NB4 (cell line): ENCODE measurements around the gene SOBP.

Experiments used
- POLR2A ChIP-seq: IDR thresholded peaks from 2 replicates; pipeline ENCODE4 v1.6.1; 2011; ENCODE audit warnings: mild to moderate bottlenecking; ENCODE audit not compliant: insufficient read length; ENCODE audit errors: extremely low read depth
- TF ChIP-seq, protein P1 (sequence below): IDR thresholded peaks from one replicate; pipeline ENCODE4 v1.5.1; 2012; ENCODE audit warnings: low read depth, low read length
- TF ChIP-seq, protein P2 (sequence below): IDR thresholded peaks from 2 replicates; pipeline ENCODE4 v1.6.1; 2011; ENCODE audit warnings: low read depth, low read length

DNA sequence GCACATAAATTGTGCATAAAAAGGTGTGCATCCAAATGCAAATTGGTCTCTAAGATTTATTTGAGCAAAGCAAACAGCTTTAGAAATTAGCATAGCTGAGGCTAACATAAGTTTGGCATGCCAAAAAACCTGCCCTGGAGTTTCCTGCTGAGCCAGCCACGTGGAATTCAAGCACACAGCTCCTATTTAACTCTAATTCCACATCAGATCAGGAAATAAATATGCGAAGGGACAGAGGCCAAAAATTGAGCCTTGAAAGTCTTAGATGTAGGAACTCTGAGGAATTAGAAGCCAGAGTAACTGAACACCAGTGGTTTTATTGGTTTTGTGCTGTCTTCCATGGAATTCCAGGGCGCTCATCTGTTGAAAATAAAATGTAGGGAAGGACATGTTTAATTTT lies 19.6 kb downstream of the SOBP start:
- TF ChIP-seq, protein P1, sequence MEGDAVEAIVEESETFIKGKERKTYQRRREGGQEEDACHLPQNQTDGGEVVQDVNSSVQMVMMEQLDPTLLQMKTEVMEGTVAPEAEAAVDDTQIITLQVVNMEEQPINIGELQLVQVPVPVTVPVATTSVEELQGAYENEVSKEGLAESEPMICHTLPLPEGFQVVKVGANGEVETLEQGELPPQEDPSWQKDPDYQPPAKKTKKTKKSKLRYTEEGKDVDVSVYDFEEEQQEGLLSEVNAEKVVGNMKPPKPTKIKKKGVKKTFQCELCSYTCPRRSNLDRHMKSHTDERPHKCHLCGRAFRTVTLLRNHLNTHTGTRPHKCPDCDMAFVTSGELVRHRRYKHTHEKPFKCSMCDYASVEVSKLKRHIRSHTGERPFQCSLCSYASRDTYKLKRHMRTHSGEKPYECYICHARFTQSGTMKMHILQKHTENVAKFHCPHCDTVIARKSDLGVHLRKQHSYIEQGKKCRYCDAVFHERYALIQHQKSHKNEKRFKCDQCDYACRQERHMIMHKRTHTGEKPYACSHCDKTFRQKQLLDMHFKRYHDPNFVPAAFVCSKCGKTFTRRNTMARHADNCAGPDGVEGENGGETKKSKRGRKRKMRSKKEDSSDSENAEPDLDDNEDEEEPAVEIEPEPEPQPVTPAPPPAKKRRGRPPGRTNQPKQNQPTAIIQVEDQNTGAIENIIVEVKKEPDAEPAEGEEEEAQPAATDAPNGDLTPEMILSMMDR = no peak
- no peak for TF ChIP-seq POLR2A
- TF ChIP-seq, protein P2, sequence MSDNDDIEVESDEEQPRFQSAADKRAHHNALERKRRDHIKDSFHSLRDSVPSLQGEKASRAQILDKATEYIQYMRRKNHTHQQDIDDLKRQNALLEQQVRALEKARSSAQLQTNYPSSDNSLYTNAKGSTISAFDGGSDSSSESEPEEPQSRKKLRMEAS = no peak
